HepG2 (cell line): Measurements from ENCODE around the gene SURF1. TPM values are rescaled to one million over a fixed set of nuclear protein-coding genes. Genes with fewer than 3 reads are reported as not detected.
A peak's percentile ranks its signal among the peaks of the same experiment; 100 is the strongest.

Experiments
- ATF7-NPFF ChIP-seq: sonication (generic); formaldehyde crosslinking; IDR thresholded peaks from 2 replicates; pipeline ENCODE4 v1.8.1; 2023; ENCODE audit warnings: mild to moderate bottlenecking, low read depth, missing genetic modification reagents, moderate library complexity
- FOSL2 ChIP-seq: sonication (generic); formaldehyde crosslinking; IDR thresholded peaks from 2 replicates; pipeline ENCODE4 v1.4.0; 2020; ENCODE audit warnings: missing genetic modification reagents
- HNF4A ChIP-seq: sonication (generic); formaldehyde crosslinking; IDR thresholded peaks from 2 replicates; pipeline ENCODE4 v1.4.0; 2020; ENCODE audit warnings: missing genetic modification reagents
- HOMEZ ChIP-seq: IDR thresholded peaks from 2 replicates; pipeline ENCODE4 v1.6.1; 2016; ENCODE audit warnings: low read depth
- MTA1 ChIP-seq: sonication (generic); formaldehyde crosslinking; IDR thresholded peaks from 2 replicates; pipeline ENCODE4 v1.4.0; 2020; ENCODE audit warnings: missing genetic modification reagents, mild to moderate bottlenecking, borderline replicate concordance
- MTF2 ChIP-seq: sonication (generic); formaldehyde crosslinking; IDR thresholded peaks from 2 replicates; pipeline ENCODE4 v1.5.0; 2020; ENCODE audit warnings: missing genetic modification reagents, borderline replicate concordance
- RBAK ChIP-seq: sonication (generic); formaldehyde crosslinking; IDR thresholded peaks from 2 replicates; pipeline ENCODE4 v1.5.1; 2020; ENCODE audit warnings: mild to moderate bottlenecking, missing genetic modification reagents
- TAF1 ChIP-seq: sonication (generic); formaldehyde crosslinking; IDR thresholded peaks from 2 replicates; pipeline ENCODE4 v1.4.0; 2020; ENCODE audit warnings: missing genetic modification reagents
- U2AF1 ChIP-seq: fragments of 200-400 bp; formaldehyde crosslinking; optimal IDR thresholded peaks from 2 replicates; pipeline ENCODE3; 2017; ENCODE audit warnings: mild to moderate bottlenecking, low read depth, low read length
- ZNF124 ChIP-seq: sonication (generic); formaldehyde crosslinking; IDR thresholded peaks from 2 replicates; pipeline ENCODE4 v1.4.0; 2020; ENCODE audit warnings: missing genetic modification reagents
- ZNF253 ChIP-seq: sonication (generic); formaldehyde crosslinking; IDR thresholded peaks from 2 replicates; pipeline ENCODE4 v1.8.0; 2022; ENCODE audit warnings: mild to moderate bottlenecking, missing genetic modification reagents, borderline replicate concordance
- ZNF468 ChIP-seq: sonication (generic); formaldehyde crosslinking; IDR thresholded peaks from 2 replicates; pipeline ENCODE4 v1.8.0; 2022; ENCODE audit warnings: mild to moderate bottlenecking, moderate library complexity, missing genetic modification reagents
- polyA plus RNA-seq, 8 experiments: library from polyadenylated mRNA; depleted of rRNA in 3 of 8; stranded (reverse) in 7 of 8; unstranded in 1 of 8; fragments of >200 nt; fragmentation: Illumina TruSeq in 4 of 8; extraction: Trizol in 4 of 8; gene quantifications; 2 replicates each; pipeline versions ENCODE4 v1.2.1 to v1.2.3, GENCODE V29; 2011 to 2016; ENCODE audit warnings: low read depth in 4 of 8, missing spikeins in 1 of 8, mixed read lengths in 1 of 8; ENCODE audit not compliant: insufficient read depth in 1 of 8
- total RNA-seq, 5 experiments: library from RNA; depleted of rRNA; stranded (reverse); fragments of >200 nt; fragmentation: Illumina TruSeq; extraction: Trizol; gene quantifications; 2 replicates each; pipeline ENCODE4 v1.2.3, GENCODE V29; 2016; ENCODE audit warnings: low read depth in 1 of 5
- TF ChIP-seq, protein P1 (sequence below): sonication (generic); formaldehyde crosslinking; IDR thresholded peaks from 2 replicates; pipeline ENCODE4 v1.8.0; 2022; ENCODE audit warnings: mild to moderate bottlenecking, missing genetic modification reagents, borderline replicate concordance
- TF ChIP-seq, protein P2 (sequence below): sonication (generic); formaldehyde crosslinking; IDR thresholded peaks from 2 replicates; pipeline ENCODE4 v1.5.0; 2020; ENCODE audit warnings: mild to moderate bottlenecking, missing genetic modification reagents
- TF ChIP-seq, protein P3 (sequence below): sonication (generic); formaldehyde crosslinking; conservative IDR thresholded peaks from 2 replicates; pipeline ENCODE4 v1.8.1; 2023; ENCODE audit warnings: missing genetic modification reagents
- TF ChIP-seq, protein P4 (sequence below): sonication (generic); formaldehyde crosslinking; conservative IDR thresholded peaks from 2 replicates; pipeline ENCODE4 v1.5.0; 2020; ENCODE audit warnings: missing genetic modification reagents
- TF ChIP-seq, protein P5 (sequence below): sonication (generic); formaldehyde crosslinking; IDR thresholded peaks from 2 replicates; pipeline ENCODE4 v1.4.0; 2020; ENCODE audit warnings: missing genetic modification reagents

The SURF1 gene
- total and polyA plus RNA-seq, 2 of the 13 experiments (the other 11 are each of a cell fraction or from before 2014, with no cell fraction given), result 17.8 to 40.7 TPM

- TF ChIP-seq, protein P1, sequence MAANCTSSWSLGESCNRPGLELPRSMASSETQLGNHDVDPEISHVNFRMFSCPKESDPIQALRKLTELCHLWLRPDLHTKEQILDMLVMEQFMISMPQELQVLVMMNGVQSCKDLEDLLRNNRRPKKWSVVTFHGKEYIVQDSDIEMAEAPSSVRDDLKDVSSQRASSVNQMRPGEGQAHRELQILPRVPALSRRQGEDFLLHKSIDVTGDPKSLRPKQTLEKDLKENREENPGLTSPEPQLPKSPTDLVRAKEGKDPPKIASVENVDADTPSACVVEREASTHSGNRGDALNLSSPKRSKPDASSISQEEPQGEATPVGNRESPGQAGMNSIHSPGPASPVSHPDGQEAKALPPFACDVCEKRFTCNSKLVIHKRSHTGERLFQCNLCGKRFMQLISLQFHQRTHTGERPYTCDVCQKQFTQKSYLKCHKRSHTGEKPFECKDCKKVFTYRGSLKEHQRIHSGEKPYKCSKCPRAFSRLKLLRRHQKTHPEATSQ, result 0 out of 2 replicates have a peak, but pooled peaks have one; percentile 10
- TF ChIP-seq HNF4A, result no peak
- TF ChIP-seq, protein P2, sequence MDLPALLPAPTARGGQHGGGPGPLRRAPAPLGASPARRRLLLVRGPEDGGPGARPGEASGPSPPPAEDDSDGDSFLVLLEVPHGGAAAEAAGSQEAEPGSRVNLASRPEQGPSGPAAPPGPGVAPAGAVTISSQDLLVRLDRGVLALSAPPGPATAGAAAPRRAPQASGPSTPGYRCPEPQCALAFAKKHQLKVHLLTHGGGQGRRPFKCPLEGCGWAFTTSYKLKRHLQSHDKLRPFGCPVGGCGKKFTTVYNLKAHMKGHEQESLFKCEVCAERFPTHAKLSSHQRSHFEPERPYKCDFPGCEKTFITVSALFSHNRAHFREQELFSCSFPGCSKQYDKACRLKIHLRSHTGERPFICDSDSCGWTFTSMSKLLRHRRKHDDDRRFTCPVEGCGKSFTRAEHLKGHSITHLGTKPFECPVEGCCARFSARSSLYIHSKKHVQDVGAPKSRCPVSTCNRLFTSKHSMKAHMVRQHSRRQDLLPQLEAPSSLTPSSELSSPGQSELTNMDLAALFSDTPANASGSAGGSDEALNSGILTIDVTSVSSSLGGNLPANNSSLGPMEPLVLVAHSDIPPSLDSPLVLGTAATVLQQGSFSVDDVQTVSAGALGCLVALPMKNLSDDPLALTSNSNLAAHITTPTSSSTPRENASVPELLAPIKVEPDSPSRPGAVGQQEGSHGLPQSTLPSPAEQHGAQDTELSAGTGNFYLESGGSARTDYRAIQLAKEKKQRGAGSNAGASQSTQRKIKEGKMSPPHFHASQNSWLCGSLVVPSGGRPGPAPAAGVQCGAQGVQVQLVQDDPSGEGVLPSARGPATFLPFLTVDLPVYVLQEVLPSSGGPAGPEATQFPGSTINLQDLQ (CRISPR knock-in tag), result peak; percentile 34; the same call in 1 of the 2 replicates
- TF ChIP-seq, protein P3, sequence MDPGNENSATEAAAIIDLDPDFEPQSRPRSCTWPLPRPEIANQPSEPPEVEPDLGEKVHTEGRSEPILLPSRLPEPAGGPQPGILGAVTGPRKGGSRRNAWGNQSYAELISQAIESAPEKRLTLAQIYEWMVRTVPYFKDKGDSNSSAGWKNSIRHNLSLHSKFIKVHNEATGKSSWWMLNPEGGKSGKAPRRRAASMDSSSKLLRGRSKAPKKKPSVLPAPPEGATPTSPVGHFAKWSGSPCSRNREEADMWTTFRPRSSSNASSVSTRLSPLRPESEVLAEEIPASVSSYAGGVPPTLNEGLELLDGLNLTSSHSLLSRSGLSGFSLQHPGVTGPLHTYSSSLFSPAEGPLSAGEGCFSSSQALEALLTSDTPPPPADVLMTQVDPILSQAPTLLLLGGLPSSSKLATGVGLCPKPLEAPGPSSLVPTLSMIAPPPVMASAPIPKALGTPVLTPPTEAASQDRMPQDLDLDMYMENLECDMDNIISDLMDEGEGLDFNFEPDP (CRISPR knock-in tag), result no peak
- no peak for TF ChIP-seq ZNF468
- TF ChIP-seq ZNF124, result no peak
- TF ChIP-seq, protein P4, sequence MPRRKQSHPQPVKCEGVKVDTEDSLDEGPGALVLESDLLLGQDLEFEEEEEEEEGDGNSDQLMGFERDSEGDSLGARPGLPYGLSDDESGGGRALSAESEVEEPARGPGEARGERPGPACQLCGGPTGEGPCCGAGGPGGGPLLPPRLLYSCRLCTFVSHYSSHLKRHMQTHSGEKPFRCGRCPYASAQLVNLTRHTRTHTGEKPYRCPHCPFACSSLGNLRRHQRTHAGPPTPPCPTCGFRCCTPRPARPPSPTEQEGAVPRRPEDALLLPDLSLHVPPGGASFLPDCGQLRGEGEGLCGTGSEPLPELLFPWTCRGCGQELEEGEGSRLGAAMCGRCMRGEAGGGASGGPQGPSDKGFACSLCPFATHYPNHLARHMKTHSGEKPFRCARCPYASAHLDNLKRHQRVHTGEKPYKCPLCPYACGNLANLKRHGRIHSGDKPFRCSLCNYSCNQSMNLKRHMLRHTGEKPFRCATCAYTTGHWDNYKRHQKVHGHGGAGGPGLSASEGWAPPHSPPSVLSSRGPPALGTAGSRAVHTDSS (CRISPR knock-in tag), result no peak
- TF ChIP-seq HOMEZ (CRISPR knock-in tag), result no peak
- TF ChIP-seq TAF1 (CRISPR knock-in tag), result peak; percentile 100
- TF ChIP-seq FOSL2 (CRISPR knock-in tag), result peak; percentile 42; the same call in 1 of the 2 replicates
- no peak for TF ChIP-seq RBAK
- no peak for TF ChIP-seq MTA1 (CRISPR knock-in tag)
- peak; percentile 35; the same call in 1 of the 2 replicates for TF ChIP-seq ZNF253 (CRISPR knock-in tag)
- TF ChIP-seq ATF7-NPFF (CRISPR knock-in tag), result peak; percentile 83
- TF ChIP-seq, protein P5, sequence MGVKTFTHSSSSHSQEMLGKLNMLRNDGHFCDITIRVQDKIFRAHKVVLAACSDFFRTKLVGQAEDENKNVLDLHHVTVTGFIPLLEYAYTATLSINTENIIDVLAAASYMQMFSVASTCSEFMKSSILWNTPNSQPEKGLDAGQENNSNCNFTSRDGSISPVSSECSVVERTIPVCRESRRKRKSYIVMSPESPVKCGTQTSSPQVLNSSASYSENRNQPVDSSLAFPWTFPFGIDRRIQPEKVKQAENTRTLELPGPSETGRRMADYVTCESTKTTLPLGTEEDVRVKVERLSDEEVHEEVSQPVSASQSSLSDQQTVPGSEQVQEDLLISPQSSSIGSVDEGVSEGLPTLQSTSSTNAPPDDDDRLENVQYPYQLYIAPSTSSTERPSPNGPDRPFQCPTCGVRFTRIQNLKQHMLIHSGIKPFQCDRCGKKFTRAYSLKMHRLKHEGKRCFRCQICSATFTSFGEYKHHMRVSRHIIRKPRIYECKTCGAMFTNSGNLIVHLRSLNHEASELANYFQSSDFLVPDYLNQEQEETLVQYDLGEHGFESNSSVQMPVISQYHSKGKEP, result 0 out of 2 replicates have a peak, but pooled peaks have one; percentile 25
- TF ChIP-seq MTF2, result no peak
- TF ChIP-seq U2AF1, result peak; percentile 60
These were observed 8.1 kb downstream of the SURF1 start, which contains the start of the genes MED22 and RPL7A (continued) for GRCh38 chr9:133347985-133348717.
